NCI-H510A (cell line): ENCODE data around the gene BMF.
"Not testable (repeated sequence)": the region's sequence is repeated elsewhere in the genome, so short reads cannot be mapped to it uniquely, and the experiment has no call there.

Source experiments
- DNase-seq: peaks from one replicate; lab custom pipeline; 2025; lab: John Stamatoyannopoulos, UW

BMF gene

DNA sequence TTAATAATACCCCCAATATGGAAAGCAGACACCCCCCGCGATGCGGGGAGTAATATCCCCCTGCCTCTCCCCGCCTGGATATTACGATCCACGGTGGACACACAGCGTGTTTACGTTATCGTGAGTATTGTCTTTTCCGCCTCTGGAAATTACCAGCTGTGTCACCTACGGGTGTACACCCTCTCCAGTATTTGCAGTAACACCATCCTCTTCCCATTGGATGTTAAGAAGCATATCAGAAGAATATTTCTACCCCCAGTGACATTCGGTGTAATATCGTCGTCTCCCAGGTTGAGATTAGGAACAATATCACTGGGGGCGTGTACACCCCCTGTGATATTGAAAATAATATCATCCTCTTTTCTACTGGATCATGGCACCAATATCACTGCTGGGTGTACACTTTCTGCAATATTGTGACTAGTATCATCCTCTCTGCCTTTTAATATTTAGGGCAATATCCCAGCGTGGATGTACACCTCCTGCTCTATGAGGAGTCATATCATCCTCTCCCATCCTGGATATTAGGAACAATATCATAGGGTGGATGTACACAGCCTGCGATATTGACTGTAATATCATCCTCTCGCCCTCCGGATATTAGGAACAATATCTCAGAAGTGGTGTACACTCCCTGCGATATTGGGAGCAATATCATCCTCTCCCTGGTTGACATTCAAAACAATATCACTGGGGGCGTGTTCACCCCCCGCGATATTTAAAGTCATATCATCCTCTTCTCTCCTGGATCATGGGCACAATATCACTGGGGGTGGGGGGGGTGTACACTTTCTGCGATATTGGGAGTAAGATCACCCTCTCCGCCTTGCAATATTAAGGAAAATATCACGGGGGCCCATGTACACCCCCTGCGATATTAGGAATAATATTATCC lies 20.3 kb upstream of the BMF start:
- no peak for DNase-seq

DNA sequence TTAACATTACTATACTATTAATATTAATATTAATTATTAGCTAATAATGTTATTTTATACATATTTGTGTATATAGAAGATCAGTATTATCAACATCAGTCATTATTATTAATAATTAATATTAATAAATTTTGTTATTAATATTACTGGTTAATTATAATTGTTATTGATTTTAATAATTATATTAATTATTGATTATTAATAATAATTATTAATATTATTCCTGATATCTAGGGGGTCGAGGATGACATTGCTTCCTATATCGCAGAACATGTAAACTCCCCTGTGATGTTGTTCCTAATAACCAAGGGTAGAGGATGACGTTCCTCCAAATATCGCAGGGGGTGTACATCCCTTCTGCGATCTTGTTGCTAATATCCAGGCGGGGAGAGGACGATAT lies 17.3 kb upstream of the BMF start:
- no peak for DNase-seq

DNA sequence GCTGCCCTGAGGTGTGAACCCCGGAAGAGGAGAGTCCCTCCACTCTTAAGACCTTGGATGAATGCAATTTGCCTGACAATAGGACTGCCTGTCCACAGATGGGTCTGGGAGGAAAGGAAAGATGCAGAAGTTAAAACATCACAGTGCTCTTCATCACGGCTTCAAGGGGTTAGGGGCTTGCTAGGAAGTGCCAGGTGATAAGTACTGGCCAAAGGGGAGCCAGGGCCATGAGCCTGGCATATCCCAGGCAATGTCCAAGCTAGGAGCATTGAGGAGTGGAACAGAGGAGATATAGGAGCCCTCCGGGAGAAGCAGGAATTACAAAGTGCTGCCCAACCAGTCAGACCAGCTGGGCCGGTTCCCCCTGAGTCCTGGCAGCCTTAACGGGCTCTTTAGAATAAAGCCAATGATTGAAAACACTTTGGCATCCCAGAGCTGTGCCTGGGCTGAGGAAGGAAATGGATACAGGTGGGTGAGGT lies 16.2 kb upstream of the BMF start:
- DNase-seq, result not testable (repeated sequence)

DNA sequence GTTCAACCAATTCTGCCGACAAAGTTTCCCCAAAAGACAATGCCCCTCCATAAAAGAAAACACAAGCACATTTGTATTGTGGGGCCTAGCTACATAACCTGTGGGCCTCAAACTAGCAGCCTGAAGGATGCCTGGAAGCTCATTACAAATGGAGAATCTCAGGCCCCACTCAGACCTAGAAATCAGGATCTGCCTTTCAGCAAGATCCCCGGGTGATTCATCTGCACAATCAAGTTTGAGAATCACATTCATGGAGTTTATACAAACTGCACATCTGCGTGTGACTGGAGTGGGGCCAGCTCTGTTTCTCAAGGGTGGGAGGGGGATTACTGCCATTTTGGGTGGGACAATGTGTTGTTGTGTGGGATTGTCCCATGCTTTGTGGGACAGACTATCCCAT lies 15.7 kb upstream of the BMF start:
- not testable (repeated sequence) for DNase-seq

DNA sequence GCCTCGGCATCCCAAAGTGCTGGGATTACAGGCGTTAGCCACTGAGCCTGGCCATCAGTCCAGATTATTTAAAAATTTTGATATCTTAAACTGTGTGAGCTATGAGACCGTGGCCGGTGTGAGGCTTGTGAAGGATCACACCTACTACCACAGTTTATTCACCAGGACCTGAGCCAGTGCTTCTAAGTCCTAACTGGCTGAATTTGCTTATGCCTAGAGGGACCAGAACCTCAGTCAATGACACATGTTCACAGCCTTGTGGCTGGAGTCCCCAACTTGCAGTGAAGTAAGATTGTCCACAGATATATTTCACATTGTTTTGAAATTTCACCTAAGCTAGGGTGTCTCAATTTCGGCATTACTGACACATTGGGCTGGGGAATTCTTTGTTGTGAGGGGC lies 15.2 kb upstream of the BMF start:
- not testable (repeated sequence) for DNase-seq

DNA sequence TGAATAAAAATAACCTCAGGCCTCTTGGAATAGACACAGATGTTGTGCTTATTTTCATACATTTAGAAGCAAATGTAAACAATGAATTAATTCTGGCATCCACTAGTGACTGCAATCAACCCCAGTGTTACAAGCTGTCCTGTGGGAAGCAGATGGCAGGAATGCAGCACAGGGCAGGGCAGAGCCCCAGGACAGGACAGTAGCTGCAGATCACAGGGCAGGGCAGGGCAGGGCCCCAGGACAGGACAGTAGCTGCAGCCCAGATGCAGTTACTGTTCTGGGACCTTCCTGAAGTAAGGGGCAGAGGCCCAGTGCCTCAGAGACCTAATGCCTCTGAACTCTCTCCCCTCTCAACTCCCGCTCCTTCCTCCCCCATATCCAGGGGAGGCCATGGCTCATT lies 14.3 kb upstream of the BMF start:
- DNase-seq, result not testable (repeated sequence)

DNA sequence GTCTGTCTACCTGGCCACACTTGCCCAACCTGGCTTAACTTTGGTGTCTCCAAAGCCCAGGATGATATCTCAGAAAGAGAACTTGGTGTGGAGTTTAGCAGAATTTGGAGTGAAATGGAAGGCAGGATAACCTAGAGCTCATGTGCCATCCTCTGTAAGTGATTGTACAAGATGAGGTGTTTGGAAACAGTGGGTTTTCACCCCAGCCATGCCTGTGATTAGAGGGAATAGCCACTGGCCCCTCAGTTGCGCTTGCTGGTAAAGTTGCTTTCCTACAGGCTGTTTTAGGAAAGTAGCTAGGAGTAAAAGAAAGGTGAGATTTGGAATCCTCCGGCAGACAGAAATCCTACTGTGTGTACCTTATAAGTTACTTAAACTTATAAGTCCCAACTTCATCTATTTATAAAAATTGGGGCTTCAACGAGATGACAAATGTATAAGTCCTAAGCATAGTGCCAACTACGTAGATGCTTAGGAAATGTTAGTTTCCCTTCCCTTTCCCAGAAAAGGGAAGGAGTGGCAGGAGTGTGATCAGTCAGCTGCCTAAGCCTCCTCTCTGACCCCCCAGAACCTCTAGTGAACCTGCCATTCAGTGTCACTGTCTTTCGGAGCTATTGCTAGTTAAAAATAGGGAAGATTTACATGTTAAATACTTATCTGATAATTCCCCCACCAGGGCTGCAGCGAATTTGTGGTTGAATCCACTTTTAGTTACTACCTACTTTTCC lies 13.4 kb upstream of the BMF start:
- no peak for DNase-seq

DNA sequence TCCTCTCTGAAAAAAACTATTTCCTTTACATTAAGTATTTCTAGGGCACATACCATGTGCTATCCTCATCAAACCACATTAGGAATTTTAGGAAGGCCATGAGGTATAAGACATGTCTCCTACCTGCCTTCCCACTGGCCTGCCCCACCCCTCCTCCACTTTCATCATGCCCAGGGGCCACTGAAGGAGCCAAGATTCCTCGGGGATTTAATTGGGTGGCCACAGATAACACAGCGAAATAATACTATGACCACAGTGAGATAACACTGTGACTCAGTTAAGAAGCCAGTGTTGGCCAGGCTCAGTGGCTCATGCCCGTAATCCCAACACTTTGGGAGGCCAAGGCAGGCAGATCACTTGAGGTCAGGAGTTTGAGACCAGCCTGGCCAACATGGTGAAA lies 9.8 kb upstream of the BMF start:
- DNase-seq, result no peak

DNA sequence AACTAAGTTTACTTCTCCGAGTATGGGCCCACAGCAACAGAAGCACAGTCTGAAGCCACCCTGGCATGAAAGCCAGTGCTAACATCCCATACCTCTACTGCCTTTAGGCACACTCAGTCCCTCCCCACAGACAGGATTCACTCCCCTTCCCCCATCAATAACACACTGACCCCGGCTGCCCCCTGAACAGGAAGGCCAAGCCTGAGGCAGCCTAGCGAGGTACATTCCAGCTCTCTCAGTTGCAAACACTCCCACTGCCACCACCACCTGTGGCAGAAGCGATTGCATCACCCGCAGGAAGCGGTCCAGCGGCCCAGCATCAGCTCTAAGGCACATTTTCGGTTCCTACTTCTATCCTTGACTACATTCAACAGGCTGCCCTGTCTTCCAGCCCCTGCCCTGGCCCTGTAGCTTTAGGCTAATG lies 7.0 kb upstream of the BMF start:
- DNase-seq, result no peak

DNA sequence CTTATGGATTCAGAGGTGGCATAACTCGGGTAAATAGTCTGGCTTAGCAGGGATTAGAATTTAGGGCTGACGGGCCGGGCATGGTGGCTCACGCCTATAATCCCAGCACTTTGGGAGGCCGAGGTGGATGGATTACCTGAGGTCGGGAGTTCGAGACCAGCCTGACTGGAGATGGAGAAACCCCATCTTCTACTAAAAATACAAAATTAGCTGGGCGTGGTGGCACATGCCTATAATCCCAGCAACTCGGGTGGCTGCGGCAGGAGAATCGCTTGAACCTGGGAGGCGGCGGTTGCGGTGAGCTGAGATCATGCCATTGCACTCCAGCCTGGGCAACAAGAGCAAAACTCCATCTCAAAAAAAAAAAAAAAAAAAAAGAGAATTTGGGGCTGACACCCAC lies 6.4 kb upstream of the BMF start:
- DNase-seq, result not testable (repeated sequence)

DNA sequence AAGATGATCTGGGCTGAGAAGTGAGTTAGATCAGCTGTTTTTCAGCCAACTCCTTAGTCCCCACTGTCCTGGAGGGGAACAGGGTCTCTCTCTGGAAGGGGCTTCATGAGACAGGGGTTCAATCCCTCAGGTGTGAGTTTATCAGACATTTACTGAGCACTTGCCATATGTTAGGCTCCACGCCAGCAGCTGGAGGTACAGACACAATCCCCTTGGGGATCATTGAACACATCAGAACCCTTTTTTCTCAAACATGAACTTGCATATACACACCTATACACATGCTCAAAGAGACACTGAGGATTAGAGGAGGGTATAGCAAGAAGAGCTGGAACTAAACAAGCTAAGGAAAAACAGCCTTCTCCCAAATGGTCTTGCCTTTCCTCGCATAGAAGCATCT lies 5.5 kb upstream of the BMF start:
- DNase-seq, result no peak

DNA sequence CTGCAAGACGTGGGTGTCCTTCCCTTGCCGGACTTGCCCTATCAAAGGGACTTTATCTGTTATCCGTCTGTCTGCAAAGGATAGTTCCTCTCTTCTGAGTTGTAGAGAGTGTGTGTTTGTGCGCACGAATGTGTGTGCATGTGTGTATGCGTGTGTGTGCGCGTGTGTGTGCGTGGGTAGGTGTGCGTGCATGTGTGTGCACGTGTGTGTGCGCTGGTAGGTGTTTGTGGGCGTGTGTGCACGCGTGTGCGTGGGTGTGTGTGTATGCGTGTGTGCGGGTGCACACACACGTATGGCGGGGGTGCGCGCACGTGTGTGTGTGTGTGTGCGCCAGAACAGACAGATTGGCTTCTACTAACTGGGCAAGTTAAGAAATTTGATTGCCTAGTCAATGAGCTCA lies 4.1 kb upstream of the BMF start:
- DNase-seq, result no peak

DNA sequence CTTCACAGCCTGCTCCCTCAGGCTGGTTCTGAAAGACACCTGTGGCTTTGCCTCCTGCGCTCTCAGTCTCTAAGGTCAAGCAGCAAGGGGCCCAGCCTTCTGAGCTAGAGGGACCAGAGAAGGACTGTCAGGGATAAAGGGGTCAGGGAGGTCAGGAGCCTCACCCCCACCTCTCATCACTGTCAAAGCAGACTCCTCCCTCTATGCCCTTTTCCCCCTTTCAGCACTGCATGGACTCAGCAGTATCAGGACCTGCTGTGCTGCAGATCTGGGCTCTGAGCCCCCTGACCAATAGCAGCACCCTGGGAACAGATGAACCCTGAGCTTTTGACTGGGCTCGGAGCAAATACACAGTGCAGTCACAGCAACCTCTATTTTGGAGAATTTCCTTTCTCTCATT lies 3.2 kb upstream of the BMF start:
- DNase-seq, result no peak

DNA sequence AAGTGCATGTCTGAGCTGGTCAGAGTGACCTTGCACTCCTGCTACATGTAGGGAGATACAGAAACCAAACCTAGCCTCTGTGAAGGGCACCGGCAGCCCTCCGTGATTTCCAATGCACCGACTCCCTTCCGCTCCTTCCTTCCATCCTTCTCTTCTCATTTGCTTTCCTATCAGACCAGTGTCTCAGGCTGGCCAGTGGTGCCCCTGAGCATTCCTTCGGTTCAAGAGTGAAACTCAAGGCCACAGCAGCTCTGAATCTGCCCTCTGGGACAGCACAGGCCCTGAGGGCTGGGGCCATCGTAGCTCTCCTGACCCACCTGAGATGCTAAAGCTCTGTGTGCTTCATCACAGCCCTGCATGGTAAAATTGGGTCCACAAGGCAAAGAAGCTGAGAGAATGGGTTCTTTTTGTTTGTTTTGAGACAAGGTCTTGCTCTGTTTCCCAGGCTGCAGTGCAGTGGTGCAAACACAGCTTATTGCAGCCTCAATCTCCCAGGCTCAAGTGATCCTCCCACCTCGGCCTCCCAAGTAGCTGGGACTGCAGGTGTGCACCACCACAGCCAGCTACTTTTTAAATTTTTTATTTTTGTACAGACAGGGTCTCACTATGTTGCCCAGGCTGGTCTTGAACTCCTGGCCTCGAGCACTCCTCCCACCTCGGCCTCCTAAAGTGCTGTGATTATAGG lies 2.3 kb upstream of the BMF start:
- no peak for DNase-seq

DNA sequence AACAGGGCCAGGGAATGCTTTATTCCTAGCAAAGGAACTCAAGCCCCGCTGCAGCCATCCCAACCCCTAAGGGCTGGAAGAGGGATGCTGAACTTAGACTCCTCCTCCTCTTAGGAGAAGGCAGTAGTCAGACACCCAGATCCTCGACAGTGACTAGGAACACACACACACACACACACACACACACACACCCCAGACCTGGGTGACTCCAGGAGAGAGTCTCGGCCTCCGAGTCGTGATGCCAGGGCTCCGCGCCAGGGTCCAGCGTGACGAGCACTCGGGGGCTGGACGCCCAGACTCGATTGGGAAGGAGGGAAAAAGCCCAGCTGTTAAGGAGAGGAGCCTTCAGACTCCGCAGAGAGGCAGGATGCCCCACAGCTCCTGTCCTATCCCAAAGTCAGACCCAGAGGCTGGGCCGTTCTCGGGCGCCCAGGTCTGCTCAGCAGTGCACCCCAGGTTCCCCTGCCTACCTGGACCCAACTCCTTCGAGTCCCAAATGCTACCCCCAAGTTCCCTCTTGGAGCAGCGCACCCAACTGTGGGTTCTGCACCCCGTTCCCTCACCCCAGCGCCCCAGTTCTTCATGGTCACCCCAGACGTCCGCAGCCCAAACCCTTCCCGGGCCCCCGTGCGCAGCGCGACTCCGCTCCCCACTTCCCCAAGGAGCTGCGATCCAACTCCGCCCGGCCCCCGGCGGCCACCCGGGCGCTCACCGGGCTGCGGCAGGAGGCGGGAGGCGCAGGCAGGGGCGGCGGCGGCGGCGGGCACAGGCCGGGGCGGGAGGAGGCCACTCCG lies 421 bp downstream of the BMF start:
- DNase-seq, result no peak

DNA sequence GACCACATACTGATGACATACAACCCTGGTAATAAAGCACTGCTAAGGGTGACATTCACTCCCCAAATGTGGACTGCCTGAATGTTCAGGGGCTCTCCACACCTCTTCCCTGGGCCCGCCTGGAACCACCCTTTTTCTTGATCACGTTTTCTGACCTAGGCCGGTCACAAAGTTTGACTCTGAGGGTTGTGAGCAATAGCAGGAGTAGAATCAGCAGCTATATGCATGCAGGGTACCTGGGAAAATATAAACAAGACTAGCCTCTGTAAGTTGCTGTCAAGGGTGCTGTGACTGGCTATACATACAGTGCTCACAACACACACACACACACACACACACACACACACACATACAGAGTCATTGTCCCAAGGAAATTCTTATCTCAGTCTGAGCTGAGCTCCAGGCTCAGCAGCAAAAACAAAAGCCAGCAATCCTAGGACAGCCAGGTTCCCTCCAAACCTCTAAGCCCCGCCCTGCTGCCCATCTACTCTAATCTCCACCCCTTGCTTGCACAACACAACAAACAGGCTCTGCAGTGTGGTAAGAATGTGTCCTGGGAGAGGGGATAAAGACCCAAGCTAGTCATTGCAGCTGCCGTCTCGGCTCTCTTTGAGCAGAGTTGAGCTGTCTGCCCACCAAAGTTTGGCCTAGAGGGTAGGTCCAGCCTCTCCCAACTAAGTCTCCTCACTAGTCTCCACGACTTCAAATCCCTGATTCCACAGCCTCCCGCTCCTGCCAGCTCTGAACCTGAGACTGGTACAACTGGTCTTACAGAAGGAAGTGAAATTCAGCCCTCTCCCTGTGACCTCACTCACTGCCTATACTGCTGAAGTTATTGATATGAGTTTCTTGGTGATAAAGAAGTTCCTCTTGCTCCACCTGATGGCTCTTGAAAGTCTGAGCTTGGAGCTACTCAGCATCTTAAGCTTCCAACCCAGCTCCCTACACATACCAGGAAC lies 2.2 kb downstream of the BMF start:
- peak; percentile 39 for DNase-seq

DNA sequence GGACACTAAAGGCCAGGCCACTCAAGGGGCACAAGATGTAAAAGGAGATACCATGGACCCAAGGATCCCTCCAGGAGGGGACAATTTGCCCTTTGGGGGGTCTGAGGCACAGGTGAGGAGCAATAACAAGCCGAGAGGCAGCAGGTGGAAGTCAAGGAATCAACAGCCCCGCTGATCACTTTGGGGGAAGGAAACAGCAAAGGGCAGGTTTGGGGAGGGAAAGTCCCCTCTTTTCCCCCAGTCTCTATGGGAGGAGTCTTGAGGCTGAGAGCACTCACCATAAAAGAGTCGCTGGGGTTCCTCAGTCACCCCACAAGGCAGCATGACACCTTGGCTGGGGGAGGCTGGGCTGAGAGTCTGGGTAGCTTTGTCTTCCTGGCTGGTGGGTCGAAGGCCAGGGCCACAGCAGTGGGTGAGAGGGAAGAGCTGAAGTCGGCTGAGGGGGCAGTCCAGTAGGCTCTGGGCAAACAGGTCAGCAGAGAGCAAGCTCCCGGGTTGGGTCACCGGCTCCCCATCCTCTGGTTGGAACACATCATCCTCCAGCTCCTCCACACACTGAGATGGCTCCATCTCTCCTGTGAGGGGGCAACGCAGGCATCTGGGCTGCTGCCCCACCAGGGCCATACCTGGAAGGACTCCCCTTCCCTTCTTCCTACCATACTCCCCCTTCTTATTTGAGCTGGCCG lies 3.0 kb downstream of the BMF start:
- no peak for DNase-seq

DNA sequence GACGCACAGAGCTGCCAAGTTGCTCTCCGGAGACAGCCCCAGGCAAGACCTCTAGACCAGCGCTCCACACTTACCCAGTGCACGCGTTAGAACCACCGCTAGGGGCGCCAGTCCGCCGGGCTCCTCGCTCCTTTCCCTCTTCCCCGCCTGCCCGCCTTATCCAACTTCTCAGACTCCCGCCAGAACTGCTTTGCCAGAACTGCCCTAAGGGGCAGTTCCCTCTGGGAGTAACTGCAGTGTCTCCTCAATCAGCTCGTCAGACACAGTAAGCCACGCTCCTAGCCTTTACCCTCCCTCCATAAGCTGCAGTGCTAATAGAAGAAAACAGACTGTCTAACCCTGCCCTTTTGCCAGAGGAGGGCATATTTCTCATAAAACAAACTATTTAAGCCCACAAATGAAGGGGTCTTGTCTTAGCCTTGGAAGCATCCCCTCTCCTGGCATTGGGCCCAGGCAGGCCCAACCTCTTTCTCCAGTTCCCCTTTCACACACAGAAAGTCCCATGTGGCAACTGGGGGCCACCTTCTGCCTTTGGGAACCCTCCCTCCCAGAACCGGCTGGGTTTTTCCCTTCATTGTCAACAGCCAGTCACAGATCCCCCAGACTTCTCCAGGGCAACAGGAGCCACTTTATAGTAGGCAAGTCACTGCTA lies 3.7 kb downstream of the BMF start:
- peak; percentile 81 for DNase-seq

DNA sequence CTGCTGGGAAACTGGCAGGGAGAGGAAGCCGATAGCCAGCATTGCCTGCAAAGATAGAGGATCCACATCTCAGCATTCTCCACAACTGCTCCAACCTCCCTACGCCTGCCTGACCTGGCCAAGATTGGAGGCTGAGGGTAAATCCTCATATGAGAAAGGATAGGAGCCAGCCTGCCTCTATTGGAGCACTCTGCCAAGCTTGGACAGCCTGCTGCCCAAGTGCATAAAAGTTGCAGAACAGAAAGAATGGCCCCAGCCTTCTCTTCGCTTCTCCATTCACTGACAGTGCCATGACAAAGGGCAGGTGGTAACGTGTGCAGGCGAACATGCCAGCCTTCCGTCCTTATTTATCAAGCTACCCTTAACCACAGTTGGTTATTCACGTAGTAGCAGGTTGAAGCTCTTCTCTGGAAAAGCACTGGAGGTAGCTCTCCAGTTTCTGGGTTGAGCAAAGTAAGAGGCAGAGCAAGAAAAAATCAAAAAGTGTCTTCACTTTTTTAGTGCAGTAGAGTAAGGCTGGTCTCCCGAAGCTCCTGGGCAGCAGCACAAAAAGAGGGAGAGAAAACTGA lies 4.3 kb downstream of the BMF start:
- DNase-seq, result no peak
